ENCODE data around the gene SPECC1.
"Not testable (repeated sequence)": the region's sequence is repeated elsewhere in the genome, so short reads cannot be mapped to it uniquely, and the experiment has no call there.

Gene SPECC1

DNA sequence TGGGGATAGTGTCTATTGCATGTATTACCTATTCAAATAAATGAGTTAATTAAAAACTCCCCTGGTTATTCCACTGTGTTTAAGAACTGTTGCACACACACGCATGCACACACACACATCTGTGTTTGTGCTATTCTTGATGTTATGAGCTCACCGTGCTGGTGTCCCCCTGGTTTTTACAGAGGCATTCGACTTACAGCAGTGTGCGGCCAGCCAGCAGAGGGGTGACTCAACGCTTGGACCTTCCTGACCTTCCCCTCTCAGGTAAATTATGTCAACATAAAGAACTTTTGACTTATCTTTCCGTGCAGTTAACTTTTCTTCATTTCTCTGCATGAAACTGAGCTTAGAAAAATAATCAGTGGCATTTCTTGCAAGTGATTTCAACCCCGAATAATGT, 244.2 kb downstream of the SPECC1 start:
- H3K27ac ChIP-seq (ENCODE audit: low read depth, low read length): no peak overlapping the region
- no peak overlapping the region for H3K9ac ChIP-seq (ENCODE audit: low read depth, low read length)
- H3K27me3 ChIP-seq (ENCODE audit: insufficient read depth, low read length): no peaks in the 10 kb centered on the region
- 92% methylated on average over 7 of the region's 7 CpGs for WGBS
- peaks cover 6% of the 10 kb centered on the region; the same call in 1 of the 2 replicates for H3K9me3 ChIP-seq (ENCODE audit: insufficient read depth, low read depth, low read length)
- no peak overlapping the region for H3K4me3 ChIP-seq (ENCODE audit: low read length)
- H3K36me3 ChIP-seq (ENCODE audit: insufficient read depth, low read length): peaks cover 85% of the 10 kb centered on the region
- no peaks in the 10 kb centered on the region for H3K4me1 ChIP-seq (ENCODE audit: insufficient read depth, low read length)

DNA sequence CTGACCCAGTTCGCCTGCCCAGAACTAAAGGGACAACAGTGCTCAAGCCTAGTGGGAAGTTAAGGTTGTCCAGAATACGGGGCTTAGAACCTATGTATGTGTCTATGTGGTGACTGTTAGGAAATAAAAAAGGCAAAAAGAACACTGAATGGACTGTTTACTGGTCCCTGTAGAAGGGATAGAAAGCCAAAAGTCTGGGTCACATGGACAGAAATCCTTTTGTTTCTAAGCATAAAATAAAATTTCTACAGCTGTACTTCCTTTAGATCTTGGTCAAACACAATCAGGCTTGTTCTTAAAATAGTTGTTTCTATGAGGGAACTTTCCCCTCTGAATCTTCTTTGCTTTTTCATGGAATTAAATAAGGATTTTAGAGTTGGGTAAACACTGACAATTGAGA, 245.4 kb downstream of the SPECC1 start:
- no peak overlapping the region for H3K4me3 ChIP-seq (ENCODE audit: low read length)
- 92% methylated on average over 2 of the region's 2 CpGs for WGBS
- H3K27me3 ChIP-seq (ENCODE audit: insufficient read depth, low read length): no peaks in the 10 kb centered on the region
- H3K4me1 ChIP-seq (ENCODE audit: insufficient read depth, low read length): no peaks in the 10 kb centered on the region
- no peaks in the 10 kb centered on the region; the same call in 1 of the 2 replicates for H3K9me3 ChIP-seq (ENCODE audit: insufficient read depth, low read depth, low read length)
- H3K27ac ChIP-seq (ENCODE audit: low read depth, low read length): no peak overlapping the region
- H3K9ac ChIP-seq (ENCODE audit: low read depth, low read length): no peak overlapping the region
- H3K36me3 ChIP-seq (ENCODE audit: insufficient read depth, low read length): peaks cover 85% of the 10 kb centered on the region

- H3K27ac ChIP-seq (ENCODE audit: low read depth, low read length): no peak overlapping the region
- no peaks in the 10 kb centered on the region for H3K9me3 ChIP-seq (ENCODE audit: insufficient read depth, low read depth, low read length)
- WGBS: 92% methylated on average over 2 of the region's 2 CpGs
- no peak overlapping the region for H3K9ac ChIP-seq (ENCODE audit: low read depth, low read length)
- H3K27me3 ChIP-seq (ENCODE audit: insufficient read depth, low read length): no peaks in the 10 kb centered on the region
- no peak overlapping the region for H3K4me3 ChIP-seq (ENCODE audit: low read length)
- no peaks in the 10 kb centered on the region for H3K4me1 ChIP-seq (ENCODE audit: insufficient read depth, low read length)
- H3K36me3 ChIP-seq (ENCODE audit: insufficient read depth, low read length): peaks cover 84% of the 10 kb centered on the region
Observed at GRCh38 chr17:20256144-20256543, 247.0 kb downstream of the SPECC1 start.

GRCh38 chr17:20257008-20257407, 247.8 kb downstream of the SPECC1 start:
- Histone ChIP-seq H3K9me3 (ENCODE audit: insufficient read depth, low read depth, low read length) (no peaks in the 10 kb centered on the region), H3K9ac (ENCODE audit: low read depth, low read length) (no peak overlapping the region), H3K27me3 (ENCODE audit: insufficient read depth, low read length) (no peaks in the 10 kb centered on the region), H3K4me1 (ENCODE audit: insufficient read depth, low read length) (peaks cover 7% of the 10 kb centered on the region), H3K36me3 (ENCODE audit: insufficient read depth, low read length) (peaks cover 85% of the 10 kb centered on the region), H3K27ac (ENCODE audit: low read depth, low read length) (no peak overlapping the region), H3K4me3 (ENCODE audit: low read length) (no peak overlapping the region)
- 77% methylated on average over 1 of the region's 1 CpG for WGBS

- 94% methylated on average over 3 of the region's 3 CpGs for WGBS
- H3K36me3 ChIP-seq (ENCODE audit: insufficient read depth, low read length): peaks cover 81% of the 10 kb centered on the region
Observed at GRCh38 chr17:20257798-20258197, 248.6 kb downstream of the SPECC1 start.

GRCh38 chr17:20259668-20260067, 250.5 kb downstream of the SPECC1 start:
- Histone ChIP-seq H3K9me3 (ENCODE audit: insufficient read depth, low read depth, low read length) (no peaks in the 10 kb centered on the region), H3K27ac (ENCODE audit: low read depth, low read length) (no peak overlapping the region), H3K27me3 (ENCODE audit: insufficient read depth, low read length) (no peaks in the 10 kb centered on the region), H3K4me1 (ENCODE audit: insufficient read depth, low read length) (peaks cover 24% of the 10 kb centered on the region), H3K36me3 (ENCODE audit: insufficient read depth, low read length) (peaks cover 65% of the 10 kb centered on the region), H3K9ac (ENCODE audit: low read depth, low read length) (no peak overlapping the region), H3K4me3 (ENCODE audit: low read length) (no peak overlapping the region)
- WGBS: 92% methylated on average over 1 of the region's 4 CpGs

More at GRCh38 chr17:20257798-20258197, 248.6 kb downstream of the SPECC1 start:
- Histone ChIP-seq H3K27me3 (ENCODE audit: insufficient read depth, low read length) (no peaks in the 10 kb centered on the region), H3K9ac (ENCODE audit: low read depth, low read length) (no peak overlapping the region), H3K27ac (ENCODE audit: low read depth, low read length) (no peak overlapping the region), H3K4me3 (ENCODE audit: low read length) (no peak overlapping the region), H3K4me1 (ENCODE audit: insufficient read depth, low read length) (peaks cover 15% of the 10 kb centered on the region), H3K9me3 (ENCODE audit: insufficient read depth, low read depth, low read length) (no peaks in the 10 kb centered on the region)

DNA sequence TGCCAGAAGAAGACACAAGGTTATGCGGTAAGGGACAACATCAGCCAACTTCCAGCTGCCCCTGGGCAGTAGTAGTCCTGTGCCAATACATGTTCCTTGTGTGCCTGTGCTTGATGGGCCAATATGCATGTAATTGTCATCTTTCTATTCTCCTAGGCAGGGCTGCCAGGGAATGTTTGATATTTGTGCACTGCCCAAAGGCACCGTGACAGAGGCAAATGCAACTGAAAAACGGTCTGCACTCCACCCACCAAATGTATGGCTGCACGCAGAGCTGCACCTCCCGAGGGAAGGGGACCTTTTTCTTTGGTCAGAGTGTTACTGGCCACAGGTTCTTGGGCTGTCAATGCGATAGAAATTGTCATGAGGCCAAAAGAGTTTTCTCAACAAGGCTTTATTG, 251.1 kb downstream of the SPECC1 start:
- Histone ChIP-seq H3K36me3 (ENCODE audit: insufficient read depth, low read length) (peaks cover 61% of the 10 kb centered on the region), H3K27me3 (ENCODE audit: insufficient read depth, low read length) (no peaks in the 10 kb centered on the region), H3K27ac (ENCODE audit: low read depth, low read length) (no peak overlapping the region), H3K9me3 (ENCODE audit: insufficient read depth, low read depth, low read length) (no peaks in the 10 kb centered on the region), H3K4me1 (ENCODE audit: insufficient read depth, low read length) (peaks cover 24% of the 10 kb centered on the region), H3K9ac (ENCODE audit: low read depth, low read length) (no peak overlapping the region), H3K4me3 (ENCODE audit: low read length) (no peak overlapping the region)
- WGBS: 96% methylated on average over 6 of the region's 6 CpGs

GRCh38 chr17:20262226-20263114, 253.3 kb downstream of the SPECC1 start:
- H3K4me3 ChIP-seq (ENCODE audit: low read length): no peak overlapping the region
- peaks cover 24% of the 10 kb centered on the region for H3K4me1 ChIP-seq (ENCODE audit: insufficient read depth, low read length)
- peak overlapping the region; percentile 31; the same call in 1 of the 2 replicates for H3K27ac ChIP-seq (ENCODE audit: low read depth, low read length)
- no peaks in the 10 kb centered on the region for H3K9me3 ChIP-seq (ENCODE audit: insufficient read depth, low read depth, low read length)
- WGBS: 89% methylated on average over 6 of the region's 8 CpGs
- no peak overlapping the region for H3K9ac ChIP-seq (ENCODE audit: low read depth, low read length)
- H3K36me3 ChIP-seq (ENCODE audit: insufficient read depth, low read length): peaks cover 57% of the 10 kb centered on the region
- no peaks in the 10 kb centered on the region for H3K27me3 ChIP-seq (ENCODE audit: insufficient read depth, low read length)

DNA sequence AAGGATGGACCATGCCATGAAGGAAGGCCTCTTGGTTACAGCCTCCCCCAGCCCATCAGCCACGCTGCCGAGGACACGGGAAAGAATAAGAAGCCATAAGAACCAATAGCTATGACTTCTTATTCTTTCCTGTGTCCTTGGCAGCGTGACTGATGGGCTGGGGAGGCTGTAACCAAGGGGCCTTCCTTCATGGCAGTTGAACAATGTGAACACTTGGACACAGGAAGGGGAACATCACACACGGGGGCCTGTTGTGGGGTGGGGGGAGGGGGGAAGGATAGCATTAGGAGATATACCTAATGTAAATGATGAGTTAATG, 253.9 kb downstream of the SPECC1 start:
- H3K27me3 ChIP-seq (ENCODE audit: insufficient read depth, low read length); H3K9me3 ChIP-seq (ENCODE audit: insufficient read depth, low read depth, low read length); H3K4me3 ChIP-seq (ENCODE audit: low read length); H3K9ac ChIP-seq (ENCODE audit: low read depth, low read length): not testable (repeated sequence)
- WGBS: 89% methylated on average over 5 of the region's 5 CpGs
- peaks cover 51% of the 10 kb centered on the region for H3K36me3 ChIP-seq (ENCODE audit: insufficient read depth, low read length)
- peak overlapping the region; percentile 31; the same call in 1 of the 2 replicates for H3K27ac ChIP-seq (ENCODE audit: low read depth, low read length)
- H3K4me1 ChIP-seq (ENCODE audit: insufficient read depth, low read length): peaks cover 24% of the 10 kb centered on the region

DNA sequence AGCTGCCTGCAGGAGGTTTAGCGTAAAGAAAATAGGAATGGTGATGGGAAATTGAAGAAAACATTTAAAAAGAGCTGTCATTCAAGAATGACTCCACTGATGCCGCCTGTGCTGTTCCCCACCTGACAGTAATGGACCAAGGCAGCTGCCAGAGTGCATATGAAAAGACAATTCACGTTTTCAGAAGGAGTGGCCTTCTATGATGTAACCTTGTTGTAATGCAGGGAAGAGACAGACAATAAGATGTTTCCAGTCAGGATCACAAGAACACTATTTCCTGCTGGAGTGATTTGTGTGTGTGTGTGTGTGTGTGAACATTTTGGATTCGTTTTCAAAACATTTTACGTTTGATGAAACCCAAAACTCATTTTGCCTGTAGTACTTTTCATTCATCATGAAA, 254.4 kb downstream of the SPECC1 start:
- H3K9ac ChIP-seq (ENCODE audit: low read depth, low read length): no peak overlapping the region
- WGBS: 61% methylated on average over 3 of the region's 5 CpGs
- H3K36me3 ChIP-seq (ENCODE audit: insufficient read depth, low read length): peaks cover 46% of the 10 kb centered on the region
- H3K9me3 ChIP-seq (ENCODE audit: insufficient read depth, low read depth, low read length): no peaks in the 10 kb centered on the region
- H3K4me3 ChIP-seq (ENCODE audit: low read length): no peak overlapping the region
- H3K27me3 ChIP-seq (ENCODE audit: insufficient read depth, low read length): no peaks in the 10 kb centered on the region
- no peak overlapping the region for H3K27ac ChIP-seq (ENCODE audit: low read depth, low read length)
- peaks cover 24% of the 10 kb centered on the region for H3K4me1 ChIP-seq (ENCODE audit: insufficient read depth, low read length)

- Histone ChIP-seq H3K4me1 (ENCODE audit: insufficient read depth, low read length) (peaks cover 24% of the 10 kb centered on the region), H3K27me3 (ENCODE audit: insufficient read depth, low read length) (no peaks in the 10 kb centered on the region), H3K9me3 (ENCODE audit: insufficient read depth, low read depth, low read length) (no peaks in the 10 kb centered on the region), H3K27ac (ENCODE audit: low read depth, low read length) (no peak overlapping the region), H3K36me3 (ENCODE audit: insufficient read depth, low read length) (peaks cover 34% of the 10 kb centered on the region), H3K4me3 (ENCODE audit: low read length) (no peak overlapping the region), H3K9ac (ENCODE audit: low read depth, low read length) (no peak overlapping the region)
- WGBS: 96% methylated on average over 6 of the region's 6 CpGs
Observed at GRCh38 chr17:20264996-20265395, 255.8 kb downstream of the SPECC1 start.

Measured in HUES64 (cell line).